ENCODE data around the gene INTS14. TPM values are rescaled to one million over a fixed set of nuclear protein-coding genes. Genes with fewer than 3 reads are reported as not detected.

INTS14 gene
- total and polyA plus RNA-seq, 9 of the 15 experiments (the other 6 are each of a cell fraction or from before 2014, with no cell fraction given), result 30.5 to 92.4 (median 46.5) TPM

GRCh38 chr15:65659502-65660052 lies 48.6 kb upstream of the INTS14 start:
- H3K79me2 ChIP-seq (ENCODE audit: control insufficient read depth, insufficient read depth, low read length), result no peaks in the 10 kb centered on the region
- TF ChIP-seq WHSC1 (IDR thresholded peaks at IDR 0.05; ENCODE audit: low read length) (no peak), TFAM (CRISPR knock-in tag; conservative IDR thresholded peaks at IDR 0.05) (no peak), GABPB2 (CRISPR knock-in tag; conservative IDR thresholded peaks at IDR 0.05) (no peak), DLX4 (CRISPR knock-in tag; IDR thresholded peaks at IDR 0.05) (no peak), CTCF (IDR thresholded peaks at IDR 0.05 in 2 of 3, conservative IDR thresholded peaks at IDR 0.05 in 1 of 3; ENCODE audit: insufficient read depth in 2 of 3, low read depth in 1 of 3, low read length in 3 of 3) (no peak), HDAC3 (IDR thresholded peaks at IDR 0.05; ENCODE audit: borderline replicate concordance, partially characterized antibody) (no peak), ZNF589 (CRISPR knock-in tag; IDR thresholded peaks at IDR 0.05; ENCODE audit: low read depth) (no peak), DPF2 (IDR thresholded peaks at IDR 0.05) (no peak), HNRNPL (IDR thresholded peaks at IDR 0.05; ENCODE audit: low read depth, low read length) (no peak), FOXJ2 (tag; IDR thresholded peaks at IDR 0.05) (no peak), ZNF444 (CRISPR knock-in tag; IDR thresholded peaks at IDR 0.05) (no peak), CHAMP1 (IDR thresholded peaks at IDR 0.05) (no peak), ZFX (CRISPR knock-in tag; IDR thresholded peaks at IDR 0.05) (no peak)
- TF ChIP-seq, protein P1, sequence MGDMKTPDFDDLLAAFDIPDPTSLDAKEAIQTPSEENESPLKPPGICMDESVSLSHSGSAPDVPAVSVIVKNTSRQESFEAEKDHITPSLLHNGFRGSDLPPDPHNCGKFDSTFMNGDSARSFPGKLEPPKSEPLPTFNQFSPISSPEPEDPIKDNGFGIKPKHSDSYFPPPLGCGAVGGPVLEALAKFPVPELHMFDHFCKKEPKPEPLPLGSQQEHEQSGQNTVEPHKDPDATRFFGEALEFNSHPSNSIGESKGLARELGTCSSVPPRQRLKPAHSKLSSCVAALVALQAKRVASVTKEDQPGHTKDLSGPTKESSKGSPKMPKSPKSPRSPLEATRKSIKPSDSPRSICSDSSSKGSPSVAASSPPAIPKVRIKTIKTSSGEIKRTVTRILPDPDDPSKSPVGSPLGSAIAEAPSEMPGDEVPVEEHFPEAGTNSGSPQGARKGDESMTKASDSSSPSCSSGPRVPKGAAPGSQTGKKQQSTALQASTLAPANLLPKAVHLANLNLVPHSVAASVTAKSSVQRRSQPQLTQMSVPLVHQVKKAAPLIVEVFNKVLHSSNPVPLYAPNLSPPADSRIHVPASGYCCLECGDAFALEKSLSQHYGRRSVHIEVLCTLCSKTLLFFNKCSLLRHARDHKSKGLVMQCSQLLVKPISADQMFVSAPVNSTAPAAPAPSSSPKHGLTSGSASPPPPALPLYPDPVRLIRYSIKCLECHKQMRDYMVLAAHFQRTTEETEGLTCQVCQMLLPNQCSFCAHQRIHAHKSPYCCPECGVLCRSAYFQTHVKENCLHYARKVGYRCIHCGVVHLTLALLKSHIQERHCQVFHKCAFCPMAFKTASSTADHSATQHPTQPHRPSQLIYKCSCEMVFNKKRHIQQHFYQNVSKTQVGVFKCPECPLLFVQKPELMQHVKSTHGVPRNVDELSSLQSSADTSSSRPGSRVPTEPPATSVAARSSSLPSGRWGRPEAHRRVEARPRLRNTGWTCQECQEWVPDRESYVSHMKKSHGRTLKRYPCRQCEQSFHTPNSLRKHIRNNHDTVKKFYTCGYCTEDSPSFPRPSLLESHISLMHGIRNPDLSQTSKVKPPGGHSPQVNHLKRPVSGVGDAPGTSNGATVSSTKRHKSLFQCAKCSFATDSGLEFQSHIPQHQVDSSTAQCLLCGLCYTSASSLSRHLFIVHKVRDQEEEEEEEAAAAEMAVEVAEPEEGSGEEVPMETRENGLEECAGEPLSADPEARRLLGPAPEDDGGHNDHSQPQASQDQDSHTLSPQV (IDR thresholded peaks at IDR 0.05), result no peak

More at GRCh38 chr15:65659502-65660052, 48.6 kb upstream of the INTS14 start:
- Histone ChIP-seq H3K27ac (ENCODE audit: extremely low read depth, low read depth, low read length) (no peak overlapping the region), H3K27me3 (ENCODE audit: control insufficient read depth in 2 of 2, insufficient read depth in 2 of 2, low read length in 2 of 2) (no peaks in the 10 kb centered on the region), H3K9me1 (ENCODE audit: control insufficient read depth, insufficient read depth, low read length) (no peaks in the 10 kb centered on the region), H3K36me3 (ENCODE audit: control insufficient read depth, insufficient read depth, low read length) (peaks cover 35% of the 10 kb centered on the region), H3K9me3 (replicated peaks; ENCODE audit: control insufficient read depth, insufficient read depth, low read depth, low read length) (no peaks in the 10 kb centered on the region), H3K4me3 (no peak overlapping the region), H3K4me1 (replicated peaks in 1 of 2; ENCODE audit: control insufficient read depth in 2 of 2, insufficient read depth in 2 of 2, low read length in 2 of 2) (no peaks in the 10 kb centered on the region), H4K20me1 (replicated peaks; ENCODE audit: control insufficient read depth, insufficient read depth, low read length) (no peaks in the 10 kb centered on the region), H3K4me2 (ENCODE audit: insufficient read depth, low read length) (no peak overlapping the region), H2AFZ (ENCODE audit: low read depth, low read length) (no peak overlapping the region), H3K9ac (ENCODE audit: insufficient read depth in 1 of 2, low read depth in 2 of 2, low read length in 2 of 2) (no peak overlapping the region)
- FAIRE-seq, result no peak
- WGBS (ENCODE audit: insufficient coverage, low coverage, missing lambda C conversion rate), result 80% methylated on average over 4 of the region's 4 CpGs
- in situ Hi-C loops (cut with MboI), result no loop called here
- intact Hi-C loops (cut with micrococcal nuclease), result no loop called here
- no peak for DNase-seq (ENCODE audit: extremely low read depth in 1 of 4, low spot score in 3 of 4)
- ChIA-PET POLR2A (interaction anchor here (0.6 to 1.5 kb wide), 4 partner anchors 11 to 355 kb away, joined by 3 to 4 read pairs (median 3); no protein-coding TSS in a partner anchor), CTCF (ENCODE audit: low intra/inter-chr PET ratio) (no interaction called here)
- no peak for ATAC-seq
- BruUV-seq (replicated peaks), result no TSS peak
